A549 (cell line): Measurements from ENCODE around the gene CFAP58. TPM values are rescaled to one million over a fixed set of nuclear protein-coding genes. Genes with fewer than 3 reads are reported as not detected.

Experiments
- ATAC-seq, 2 experiments: fragments of 200-7000 bp in 1 of 2; fragments of >200 bp in 1 of 2; cut with Nextera tagmentation in 1 of 2; cut with Tn5 transposase in 1 of 2; 3 replicates each; pipeline versions ENCODE4 v1.8.0 to v1.9.1; 2018 to 2020; ENCODE audit warnings: mild to moderate bottlenecking in 1 of 2, moderate library complexity in 1 of 2
- CTCF ChIA-PET: fragments of 300-600 bp; sonication (Branson Sonifier 250); formaldehyde crosslinking; extraction: SDS; loops from one replicate; lab custom pipeline; 2021; ENCODE audit warnings: antibody characterized with exemption, inconsistent platforms; lab: Yijun Ruan, JAX
- POLR2A ChIA-PET: fragments of 350-600 bp; formaldehyde crosslinking; extraction: SDS; loops from one replicate; lab custom pipeline; 2021; ENCODE audit warnings: antibody characterized with exemption, inconsistent platforms; lab: Yijun Ruan, JAX
- DNase-seq, 2 experiments: peaks; one replicate each; pipeline versions ENCODE4 v3.0.0 to v3.0.0-alpha.2; 2011 to 2016; ENCODE audit warnings: low read depth in 1 of 2, low spot score in 1 of 2
- FAIRE-seq: peaks from 2 replicates; lab custom pipeline; 2011; peaks lifted over from hg19 to GRCh38; lab: Jason Lieb, UNC
- H3K27ac ChIP-seq, 2 experiments: fragments of >200 bp; sonication (Bioruptor Twin); formaldehyde crosslinking; 3 replicates each; pipeline ENCODE4 v1.5.1; 2016 to 2017
- H3K4me1 ChIP-seq: fragments of >200 bp; sonication (Bioruptor Twin); formaldehyde crosslinking; 3 replicates; pipeline ENCODE4 v1.6.1; 2016
- H3K4me2 ChIP-seq: fragments of >200 bp; sonication (Bioruptor Twin); formaldehyde crosslinking; 3 replicates; pipeline ENCODE4 v1.6.1; 2016
- H3K4me3 ChIP-seq: fragments of >200 bp; sonication (Bioruptor Twin); formaldehyde crosslinking; 3 replicates; pipeline ENCODE4 v1.5.1; 2016
- H3K9me3 ChIP-seq: fragments of >200 bp; sonication (Bioruptor Twin); formaldehyde crosslinking; 3 replicates; pipeline ENCODE4 v1.6.1; 2016
- BHLHE40 ChIP-seq: IDR thresholded peaks from 2 replicates; pipeline ENCODE4 v1.6.1; 2012; ENCODE audit warnings: low read depth, low read length, inconsistent platforms
- CHD4 ChIP-seq: fragments of 200-600 bp; sonication (generic); IDR thresholded peaks from 2 replicates; pipeline ENCODE4 v1.6.1; 2016; ENCODE audit warnings: antibody characterized with exemption, mild to moderate bottlenecking, borderline replicate concordance
- EHF ChIP-seq: fragments of 250-450 bp; sonication (Bioruptor Pico); IDR thresholded peaks from 2 replicates; pipeline ENCODE4 v1.5.0; 2020; ENCODE audit warnings: mild to moderate bottlenecking
- EHMT2 ChIP-seq: fragments of 200-600 bp; sonication (generic); IDR thresholded peaks from 2 replicates; pipeline ENCODE4 v1.6.1; 2016; ENCODE audit warnings: antibody characterized with exemption, low read depth, mild to moderate bottlenecking, moderate library complexity
- EP300 ChIP-seq, 2 experiments: fragments of >200 bp; sonication (Bioruptor Twin); formaldehyde crosslinking; IDR thresholded peaks; 2 replicates in 1 of 2; 3 replicates in 1 of 2; pipeline ENCODE4 v1.6.1; 2016 to 2017
- FOSL2 ChIP-seq, 2 experiments: fragments of 450-650 bp in 1 of 2; fragments of >200 bp in 1 of 2; sonication (Bioruptor Twin) in 1 of 2; formaldehyde crosslinking; IDR thresholded peaks; 2 replicates each; pipeline versions ENCODE4 v1.5.0 to v1.6.1; 2016 to 2020; ENCODE audit warnings: mild to moderate bottlenecking in 1 of 2, moderate library complexity in 1 of 2
- GATA3 ChIP-seq: IDR thresholded peaks from 2 replicates; pipeline ENCODE4 v1.6.1; 2012; ENCODE audit warnings: borderline replicate concordance
- HEYL ChIP-seq: fragments of 250-450 bp; sonication (Bioruptor Pico); IDR thresholded peaks from 2 replicates; pipeline ENCODE4 v1.8.0; 2021; ENCODE audit warnings: mild to moderate bottlenecking, moderate library complexity
- JUN ChIP-seq, 2 experiments: fragments of >200 bp; sonication (Bioruptor Twin); formaldehyde crosslinking; IDR thresholded peaks; 2 replicates in 1 of 2; 3 replicates in 1 of 2; pipeline ENCODE4 v1.6.1; 2016 to 2017
- JUNB ChIP-seq: fragments of >200 bp; sonication (Bioruptor Twin); formaldehyde crosslinking; IDR thresholded peaks from 2 replicates; pipeline ENCODE4 v1.6.1; 2016
- KDM5A ChIP-seq: fragments of 200-600 bp; sonication (generic); IDR thresholded peaks from 2 replicates; pipeline ENCODE4 v1.6.1; 2016; ENCODE audit warnings: antibody characterized with exemption, mild to moderate bottlenecking
- MAFK ChIP-seq: fragments of 450-650 bp; IDR thresholded peaks from 2 replicates; pipeline ENCODE4 v1.6.1; 2014; ENCODE audit not compliant: partially characterized antibody
- MAZ ChIP-seq: fragments of 150-350 bp; IDR thresholded peaks from 2 replicates; pipeline ENCODE4 v1.6.1; 2014; ENCODE audit warnings: antibody characterized with exemption, low read depth, low read length, borderline replicate concordance
- NPAS2 ChIP-seq: fragments of 250-450 bp; sonication (Bioruptor Pico); IDR thresholded peaks from 2 replicates; pipeline ENCODE4 v1.8.0; 2022; ENCODE audit warnings: mild to moderate bottlenecking, moderate library complexity, borderline replicate concordance
- POLR2A ChIP-seq: IDR thresholded peaks from 2 replicates; pipeline ENCODE4 v1.6.1; 2012; ENCODE audit warnings: mild to moderate bottlenecking, low read length
- RAD21 ChIP-seq, 2 experiments: fragments of >200 bp in 1 of 2; sonication (Bioruptor Twin) in 1 of 2; formaldehyde crosslinking in 1 of 2; IDR thresholded peaks in 1 of 2; conservative IDR thresholded peaks in 1 of 2; 2 replicates in 1 of 2; 3 replicates in 1 of 2; pipeline ENCODE4 v1.6.1; 2012 to 2018; ENCODE audit warnings: inconsistent platforms in 1 of 2
- REST ChIP-seq: fragments of 200-600 bp; sonication (generic); IDR thresholded peaks from 2 replicates; pipeline ENCODE4 v1.6.1; 2016; ENCODE audit warnings: antibody characterized with exemption, mild to moderate bottlenecking, moderate library complexity
- RFX5 ChIP-seq: fragments of 450-650 bp; IDR thresholded peaks from 2 replicates; pipeline ENCODE4 v1.7.1; 2014; ENCODE audit warnings: antibody characterized with exemption, mild to moderate bottlenecking, moderate library complexity
- RNF2 ChIP-seq: fragments of 200-600 bp; sonication (generic); IDR thresholded peaks from 2 replicates; pipeline ENCODE4 v1.6.1; 2016; ENCODE audit warnings: low read depth, mild to moderate bottlenecking, antibody characterized with exemption, moderate library complexity, borderline replicate concordance
- TP53 ChIP-seq: fragments of 250-450 bp; sonication (Bioruptor Pico); IDR thresholded peaks from 2 replicates; pipeline ENCODE4 v1.5.0; 2021; ENCODE audit warnings: mild to moderate bottlenecking, moderate library complexity
- ZC3H11A ChIP-seq: fragments of 450-650 bp; IDR thresholded peaks from 2 replicates; pipeline ENCODE4 v1.6.1; 2014; ENCODE audit warnings: antibody characterized with exemption, mild to moderate bottlenecking
- ZFP36 ChIP-seq: fragments of 450-650 bp; IDR thresholded peaks from 2 replicates; pipeline ENCODE4 v1.6.1; 2014; ENCODE audit warnings: borderline replicate concordance; ENCODE audit not compliant: partially characterized antibody
- WGBS: methylation state at CpG from one replicate; pipeline ENCODE4 v1.1.6; 2017; ENCODE audit errors: missing lambda C conversion rate; 5-methylcytosine and 5-hydroxymethylcytosine counted together
- polyA plus RNA-seq, 4 experiments: library from polyadenylated mRNA; depleted of rRNA in 3 of 4; stranded (reverse); fragments of >200 nt; fragmentation: RNase III in 1 of 4; extraction: RNeasy Plus Mini Kit Qiagen cat#74134 plus additional on column Dnase treatment in 1 of 4; gene quantifications; 2 replicates in 3 of 4; 3 replicates in 1 of 4; pipeline ENCODE4 v1.2.3, GENCODE V29; 2011 to 2017
- TF ChIP-seq, protein P1 (sequence below): fragments of 250-450 bp; sonication (Bioruptor Pico); IDR thresholded peaks from 2 replicates; pipeline ENCODE4 v1.5.0; 2020; ENCODE audit warnings: low read depth, mild to moderate bottlenecking, moderate library complexity
- TF ChIP-seq, protein P2 (sequence below): fragments of >200 bp; sonication (Bioruptor Twin); formaldehyde crosslinking; IDR thresholded peaks from 2 replicates; pipeline ENCODE4 v1.6.1; 2016
- TF ChIP-seq, protein P3 (sequence below): fragments of 150-350 bp; IDR thresholded peaks from 2 replicates; pipeline ENCODE4 v1.6.1; 2014; ENCODE audit warnings: low read depth, mild to moderate bottlenecking, low read length

The CFAP58 gene
- polyA plus RNA-seq, 2 of the 4 experiments (the other 2 are of a cell fraction): 0.22 to 0.25 TPM

DNA sequence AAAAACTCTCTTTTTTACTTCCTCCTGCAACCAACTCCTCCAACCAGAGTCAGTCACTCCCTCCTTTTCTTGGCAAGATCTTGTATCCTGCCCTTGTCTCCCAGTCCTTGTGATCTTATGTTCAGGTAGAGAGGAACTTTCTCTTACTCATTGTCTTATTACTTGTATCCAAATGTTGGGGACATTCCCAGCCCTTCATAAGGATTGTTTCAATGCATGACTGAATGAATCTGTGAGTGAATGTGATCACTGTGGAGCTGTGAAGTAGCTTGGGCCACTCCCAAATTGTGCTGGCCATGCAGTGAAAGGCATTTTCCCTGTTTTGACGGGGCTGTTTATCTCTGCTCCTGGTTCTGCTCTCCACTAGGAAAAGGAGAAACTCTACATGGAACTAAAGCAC lies 93.7 kb downstream of the CFAP58 start:
- Histone ChIP-seq H3K9me3 (no peaks in the 10 kb centered on the region), H3K27ac (no peak overlapping the region), H3K4me3 (no peak overlapping the region), H3K4me2 (no peak overlapping the region), H3K4me1 (no peaks in the 10 kb centered on the region)
- ATAC-seq (no peak), DNase-seq (no peak), FAIRE-seq (no peak)
- ChIA-PET CTCF (no interaction called here), POLR2A (no interaction called here)
- 0% methylated on average over 1 of the region's 1 CpG for WGBS
- TF ChIP-seq ZFP36 (no peak), RFX5 (no peak), TP53 (no peak), KDM5A (no peak)
- TF ChIP-seq, protein P1, sequence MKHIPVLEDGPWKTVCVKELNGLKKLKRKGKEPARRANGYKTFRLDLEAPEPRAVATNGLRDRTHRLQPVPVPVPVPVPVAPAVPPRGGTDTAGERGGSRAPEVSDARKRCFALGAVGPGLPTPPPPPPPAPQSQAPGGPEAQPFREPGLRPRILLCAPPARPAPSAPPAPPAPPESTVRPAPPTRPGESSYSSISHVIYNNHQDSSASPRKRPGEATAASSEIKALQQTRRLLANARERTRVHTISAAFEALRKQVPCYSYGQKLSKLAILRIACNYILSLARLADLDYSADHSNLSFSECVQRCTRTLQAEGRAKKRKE (CRISPR knock-in tag): no peak

DNA sequence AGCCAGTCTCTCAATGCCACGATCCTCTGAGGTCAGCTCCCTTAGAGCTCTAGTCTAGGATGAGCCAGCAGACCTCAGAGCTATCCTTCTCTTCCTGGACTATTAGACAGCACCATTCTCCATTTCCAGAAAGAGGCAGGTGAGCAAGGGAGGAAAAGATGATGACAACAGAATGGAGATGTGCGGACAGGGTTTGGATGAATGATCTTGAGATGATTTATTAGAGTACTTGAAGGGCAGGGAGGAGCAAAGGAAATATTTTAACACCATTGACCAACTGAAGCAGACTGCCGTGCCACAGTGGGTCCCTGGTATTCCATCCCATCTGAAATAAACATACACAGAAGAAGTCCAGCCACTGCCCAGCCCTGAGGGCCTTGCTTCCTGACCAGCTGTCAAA lies 94.3 kb downstream of the CFAP58 start:
- FAIRE-seq: no peak
- Histone ChIP-seq H3K4me1 (no peaks in the 10 kb centered on the region), H3K4me3 (no peak overlapping the region), H3K9me3 (no peaks in the 10 kb centered on the region), H3K27ac (no peak overlapping the region), H3K4me2 (no peak overlapping the region)
- ATAC-seq: no peak
- ChIA-PET CTCF (no interaction called here), POLR2A (no interaction called here)
- WGBS: 16% methylated on average over 3 of the region's 3 CpGs
- no peak for DNase-seq
- TF ChIP-seq BHLHE40: no peak
- no peak for TF ChIP-seq JUNB
- TF ChIP-seq EHMT2: no peak
- TF ChIP-seq NPAS2 (CRISPR knock-in tag): no peak
- no peak for TF ChIP-seq POLR2A
- no peak for TF ChIP-seq FOSL2 (IDR thresholded peaks at IDR 0.05)
- TF ChIP-seq FOSL2 (CRISPR knock-in tag; IDR thresholded peaks at IDR 0.05): no peak
- no peak for TF ChIP-seq CHD4
- TF ChIP-seq GATA3: no peak

GRCh38 chr10:104449391-104449790 lies 95.8 kb downstream of the CFAP58 start:
- Histone ChIP-seq H3K9me3 (no peaks in the 10 kb centered on the region), H3K4me1 (no peaks in the 10 kb centered on the region), H3K4me3 (no peak overlapping the region), H3K27ac (no peak overlapping the region), H3K4me2 (no peak overlapping the region)
- DNase-seq (no peak), FAIRE-seq (no peak), ATAC-seq (no peak)
- POLR2A ChIA-PET: no interaction called here
- 27% methylated on average over 3 of the region's 3 CpGs for WGBS
- TF ChIP-seq REST: no peak
- no peak for TF ChIP-seq HEYL (CRISPR knock-in tag)
- no peak for TF ChIP-seq EHF (CRISPR knock-in tag)
- TF ChIP-seq RAD21 (conservative IDR thresholded peaks at IDR 0.05 in 1 of 2, IDR thresholded peaks at IDR 0.05 in 1 of 2): no peak
- no peak for TF ChIP-seq ZC3H11A
- no peak for TF ChIP-seq FOSL2 (IDR thresholded peaks at IDR 0.05)
- TF ChIP-seq FOSL2 (CRISPR knock-in tag; IDR thresholded peaks at IDR 0.05): no peak
- TF ChIP-seq, protein P2, sequence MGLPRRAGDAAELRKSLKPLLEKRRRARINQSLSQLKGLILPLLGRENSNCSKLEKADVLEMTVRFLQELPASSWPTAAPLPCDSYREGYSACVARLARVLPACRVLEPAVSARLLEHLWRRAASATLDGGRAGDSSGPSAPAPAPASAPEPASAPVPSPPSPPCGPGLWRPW: no peak
- TF ChIP-seq MAZ: no peak
- no peak for TF ChIP-seq MAFK
- TF ChIP-seq JUN (IDR thresholded peaks at IDR 0.05): no peak
- no peak for TF ChIP-seq NPAS2 (CRISPR knock-in tag)
- no peak for TF ChIP-seq POLR2A
- TF ChIP-seq, protein P3, sequence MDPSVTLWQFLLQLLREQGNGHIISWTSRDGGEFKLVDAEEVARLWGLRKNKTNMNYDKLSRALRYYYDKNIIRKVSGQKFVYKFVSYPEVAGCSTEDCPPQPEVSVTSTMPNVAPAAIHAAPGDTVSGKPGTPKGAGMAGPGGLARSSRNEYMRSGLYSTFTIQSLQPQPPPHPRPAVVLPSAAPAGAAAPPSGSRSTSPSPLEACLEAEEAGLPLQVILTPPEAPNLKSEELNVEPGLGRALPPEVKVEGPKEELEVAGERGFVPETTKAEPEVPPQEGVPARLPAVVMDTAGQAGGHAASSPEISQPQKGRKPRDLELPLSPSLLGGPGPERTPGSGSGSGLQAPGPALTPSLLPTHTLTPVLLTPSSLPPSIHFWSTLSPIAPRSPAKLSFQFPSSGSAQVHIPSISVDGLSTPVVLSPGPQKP: no peak
- TF ChIP-seq EP300 (IDR thresholded peaks at IDR 0.05): no peak
- TF ChIP-seq RNF2: no peak
- CTCF ChIA-PET: no interaction called here
